Stimulated activated CD8-positive, alpha-beta memory T cell treated with anti-CD3 and anti-CD28 coated beads, Interleukin-7, amount 100 ng/mL, for 4 hours (primary cell): ENCODE data around the gene SUMF1.
"Not testable (repeated sequence)": the region's sequence is repeated elsewhere in the genome, so short reads cannot be mapped to it uniquely, and the experiment has no call there.

Experiments used
- DNase-seq, 2 donors: peaks; one replicate each; pipeline ENCODE4 v3.0.0-alpha.2; 2020; ENCODE audit warnings: low read depth in 2 of 2

The SUMF1 gene

GRCh38 chr3:4338751-4339150 is 128.3 kb downstream of the SUMF1 start:
- no peak for DNase-seq

DNA sequence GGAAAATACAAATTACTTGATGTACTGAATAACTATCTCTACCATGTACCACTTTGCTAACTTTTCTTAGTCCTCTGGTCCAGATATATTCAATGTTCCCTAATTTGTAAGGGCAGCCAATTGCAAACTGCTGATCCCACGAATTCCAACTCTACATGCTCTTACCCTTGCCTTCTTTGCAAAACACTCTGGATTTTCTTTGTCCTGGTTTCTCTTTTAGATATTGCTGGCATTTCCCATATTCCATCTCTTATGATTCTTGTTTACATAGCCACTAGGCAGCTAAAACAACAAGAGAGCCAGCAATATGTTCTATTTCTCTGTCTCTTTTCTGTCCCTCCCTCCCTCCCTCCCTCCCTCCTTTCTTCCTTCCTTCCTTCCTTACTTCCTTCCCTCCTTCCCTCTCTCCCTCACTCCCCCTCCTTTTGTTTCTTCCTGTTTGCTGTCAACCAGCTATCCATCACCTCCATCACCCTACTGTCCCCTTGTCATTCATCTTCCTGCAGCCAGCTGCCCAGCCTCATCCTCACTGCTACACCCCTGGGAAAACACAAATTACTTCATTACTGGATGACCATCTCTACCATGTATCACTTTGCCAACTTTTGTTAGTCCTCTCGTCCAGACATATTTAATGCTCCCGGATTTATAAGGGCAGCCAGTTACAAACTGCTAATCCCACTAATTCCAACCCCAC is 130.1 kb downstream of the SUMF1 start:
- DNase-seq = no peak

- DNase-seq = no peak
Observed at GRCh38 chr3:4335840-4336562, 131.1 kb downstream of the SUMF1 start.

DNA sequence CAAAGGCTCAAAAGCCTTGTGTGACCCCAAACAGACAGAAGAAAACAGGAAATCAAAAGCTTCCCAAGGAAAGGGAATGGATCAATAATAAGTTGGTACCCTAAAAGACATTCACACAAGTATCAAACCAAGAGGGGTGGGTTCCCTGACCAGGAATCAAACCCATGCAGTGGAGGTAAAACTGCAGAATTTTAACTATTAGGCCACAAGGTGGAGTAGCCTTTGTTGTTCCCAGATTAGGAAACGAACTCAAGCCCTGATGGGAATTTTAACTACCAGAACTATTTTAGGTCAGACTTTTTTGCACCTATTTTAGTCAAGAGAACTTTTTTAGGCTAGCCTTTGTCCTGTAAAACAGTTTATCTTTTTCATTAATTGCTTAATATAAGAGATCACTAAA is 132.5 kb downstream of the SUMF1 start:
- DNase-seq = no peak

- DNase-seq = no peak
Observed at GRCh38 chr3:4332991-4333390, 134.1 kb downstream of the SUMF1 start.

DNA sequence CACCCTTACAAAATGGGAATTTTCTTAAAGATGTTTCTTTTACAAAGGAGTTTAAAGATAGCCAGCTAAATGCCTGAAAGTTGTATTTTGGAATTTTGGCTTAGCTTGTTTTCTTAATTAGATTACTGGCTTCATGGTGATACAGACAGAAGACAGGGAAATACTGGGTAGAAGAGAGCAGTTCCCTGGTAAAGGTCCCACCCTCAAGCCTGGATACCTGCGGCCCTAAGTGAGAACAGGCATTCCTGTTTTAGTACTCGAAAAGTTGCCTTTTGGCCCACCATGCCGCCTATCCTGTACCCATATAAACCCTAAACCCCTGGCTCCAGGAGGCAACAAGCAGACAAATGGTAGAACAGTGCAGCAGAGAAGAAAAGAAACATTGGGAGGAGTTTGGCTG is 134.5 kb downstream of the SUMF1 start:
- DNase-seq = no peak

DNA sequence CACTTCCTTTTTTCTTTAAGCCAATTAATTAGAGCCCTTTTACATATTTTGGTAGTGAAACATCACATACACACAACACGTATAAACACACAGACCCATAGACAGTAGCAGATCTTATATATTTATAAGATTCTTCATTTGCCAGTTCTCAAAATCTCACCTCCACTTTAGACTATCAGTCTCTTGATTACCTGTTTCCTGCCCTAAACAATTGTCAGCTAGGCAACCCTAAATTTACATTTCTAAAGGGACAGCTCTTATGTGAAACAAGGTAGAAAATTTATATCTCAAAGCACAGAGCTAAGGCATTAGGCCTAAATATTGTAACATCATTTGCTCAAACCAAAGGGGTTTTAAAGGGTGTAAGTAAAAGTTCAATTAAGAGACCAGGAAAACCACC is 135.0 kb downstream of the SUMF1 start:
- DNase-seq = no peak

DNA sequence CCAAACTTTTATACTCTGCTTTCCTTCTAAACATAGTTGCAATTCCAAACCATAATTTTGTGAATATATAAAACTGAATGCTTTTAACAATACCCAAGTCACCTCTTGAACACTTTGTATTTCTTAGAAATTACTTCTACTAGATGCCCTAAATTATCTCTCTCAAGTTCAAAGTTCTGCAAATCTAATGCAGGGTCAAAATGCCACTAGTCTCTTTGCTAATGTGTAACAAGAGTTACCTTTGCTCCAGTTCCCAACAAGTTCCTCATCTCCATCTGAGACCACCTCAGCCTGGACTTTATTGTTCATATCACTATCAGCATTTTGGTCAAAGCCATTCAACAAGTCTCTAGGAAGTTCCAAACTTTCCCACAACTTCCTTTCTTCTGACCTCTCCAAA is 137.3 kb downstream of the SUMF1 start:
- DNase-seq = not testable (repeated sequence)

- no peak for DNase-seq
Observed at GRCh38 chr3:4326868-4327267, 140.2 kb downstream of the SUMF1 start.

DNA sequence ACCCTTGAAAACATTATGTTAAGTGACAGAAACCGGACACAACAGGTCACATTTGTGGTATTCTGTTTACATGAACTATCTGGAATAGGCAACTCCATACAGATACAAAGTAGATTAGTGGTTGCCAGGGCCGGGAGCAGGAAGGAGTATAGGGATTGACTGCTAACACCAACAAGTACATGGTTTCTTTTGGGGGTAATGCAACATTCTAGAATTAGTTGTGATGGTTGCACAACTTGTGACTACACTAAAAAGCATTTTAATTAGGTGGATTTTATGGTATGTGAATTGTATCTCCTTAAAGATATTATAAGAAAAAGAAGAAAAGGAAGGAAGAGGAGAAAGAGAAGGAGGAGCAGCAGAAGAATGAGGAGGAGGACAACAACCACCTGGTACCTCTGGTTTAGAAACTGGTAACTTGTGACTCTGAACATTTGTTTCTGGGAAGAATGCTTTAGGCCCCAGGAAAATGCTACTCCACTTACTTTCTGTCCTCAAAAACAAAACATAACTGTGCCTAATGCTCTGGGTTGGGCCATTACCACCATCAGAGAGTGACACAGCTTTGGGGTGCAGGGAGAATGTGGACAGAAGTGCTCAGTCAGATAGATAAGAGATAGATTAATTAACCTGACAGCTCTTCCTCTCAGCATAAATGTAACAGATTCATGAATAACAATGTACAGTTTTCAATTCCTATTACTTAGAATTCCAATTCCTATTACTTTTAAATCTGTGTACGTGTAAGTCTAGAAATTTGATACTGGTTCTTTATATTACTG is 143.6 kb downstream of the SUMF1 start:
- DNase-seq = no peak

- DNase-seq = no peak
Observed at GRCh38 chr3:4322635-4323034, 144.4 kb downstream of the SUMF1 start.

DNA sequence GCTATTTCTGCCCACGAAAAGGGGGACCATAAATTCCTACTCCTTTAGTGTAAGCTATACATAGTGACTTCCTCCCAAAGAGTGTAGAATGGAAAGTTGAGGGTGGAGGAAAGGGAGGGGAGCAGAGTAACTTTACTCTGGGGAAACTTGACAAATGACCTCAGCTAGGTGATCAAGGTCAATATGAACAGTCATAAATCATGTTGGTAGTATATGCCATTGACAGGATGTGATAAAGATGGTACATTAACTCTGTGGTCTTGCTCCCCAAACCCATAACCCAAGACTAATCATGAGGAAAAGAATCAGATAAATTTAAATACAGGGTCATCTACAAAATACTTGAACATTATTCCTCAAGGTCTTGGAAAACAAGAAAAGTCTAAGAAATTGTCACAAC is 145.3 kb downstream of the SUMF1 start:
- no peak for DNase-seq

GRCh38 chr3:4320096-4320911 is 146.8 kb downstream of the SUMF1 start:
- DNase-seq = no peak

GRCh38 chr3:4314688-4315087 is 152.4 kb downstream of the SUMF1 start:
- DNase-seq = no peak

- no peak for DNase-seq
Observed at GRCh38 chr3:4313606-4314293, 153.3 kb downstream of the SUMF1 start.

GRCh38 chr3:4311496-4311895 is 155.6 kb downstream of the SUMF1 start:
- no peak for DNase-seq
